ENCODE results near the gene AQP12A. TPM values are rescaled to one million over a fixed set of nuclear protein-coding genes. Genes with fewer than 3 reads are reported as not detected.

AQP12A gene
- total RNA-seq, 1 donor from 2014 or later, result not detected

DNA sequence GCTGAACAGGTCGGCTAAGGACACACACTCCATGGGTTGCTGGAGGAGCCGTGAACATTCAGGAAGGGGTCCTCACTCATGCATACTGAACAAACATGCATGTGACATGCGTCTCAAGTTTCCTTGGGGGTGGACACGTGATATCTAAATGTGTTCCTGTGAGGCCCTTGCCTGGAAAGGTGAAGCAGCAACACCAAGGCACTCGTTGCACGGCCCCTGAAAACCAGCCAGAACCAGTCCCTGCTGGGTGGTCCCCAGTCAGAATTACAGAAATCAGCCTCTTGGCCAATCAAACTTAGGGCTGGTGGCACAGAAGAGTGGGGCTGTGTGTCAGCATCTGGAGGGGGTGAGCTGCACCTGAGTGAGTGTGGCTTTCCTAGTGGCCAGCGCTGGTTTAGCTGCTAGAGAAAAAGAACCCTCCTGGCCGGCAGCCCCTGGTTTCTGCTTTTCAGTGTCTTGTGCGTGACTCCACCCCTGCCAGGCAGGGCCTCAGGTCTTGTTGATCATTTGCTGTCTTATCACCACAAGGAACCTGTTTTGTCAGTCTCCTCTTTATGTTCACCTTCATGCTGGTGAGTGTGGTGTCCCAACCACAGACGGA, 5.8 kb upstream of the AQP12A start:
- no peaks in the 10 kb centered on the region for H3K36me3 Mint-ChIP-seq (ENCODE audit: unreplicated experiment)
- no peaks in the 10 kb centered on the region for H3K9me3 Mint-ChIP-seq (ENCODE audit: unreplicated experiment)
- H3K27me3 Mint-ChIP-seq (ENCODE audit: unreplicated experiment), result peaks cover 9% of the 10 kb centered on the region
- DNase-seq (ENCODE audit: extremely low spot score, unreplicated experiment), result no peak
- no peak overlapping the region for H3K4me3 Mint-ChIP-seq (ENCODE audit: unreplicated experiment)
- no peak overlapping the region for H3K27ac Mint-ChIP-seq (ENCODE audit: unreplicated experiment)
- no peaks in the 10 kb centered on the region for H3K4me1 Mint-ChIP-seq (ENCODE audit: unreplicated experiment)
- TF ChIP-seq CTCF (IDR thresholded peaks at IDR 0.05), result no peak

GRCh38 chr2:240686460-240686859, 5.2 kb upstream of the AQP12A start:
- DNase-seq (ENCODE audit: extremely low spot score, unreplicated experiment), result no peak
- TF ChIP-seq CTCF (IDR thresholded peaks at IDR 0.05), result no peak
- no peaks in the 10 kb centered on the region for H3K4me1 Mint-ChIP-seq (ENCODE audit: unreplicated experiment)
- peaks cover 9% of the 10 kb centered on the region for H3K27me3 Mint-ChIP-seq (ENCODE audit: unreplicated experiment)
- H3K27ac Mint-ChIP-seq (ENCODE audit: unreplicated experiment), result no peak overlapping the region
- H3K9me3 Mint-ChIP-seq (ENCODE audit: unreplicated experiment), result no peaks in the 10 kb centered on the region
- H3K36me3 Mint-ChIP-seq (ENCODE audit: unreplicated experiment), result no peaks in the 10 kb centered on the region
- no peak overlapping the region for H3K4me3 Mint-ChIP-seq (ENCODE audit: unreplicated experiment)

- no peak for TF ChIP-seq CTCF (IDR thresholded peaks at IDR 0.05)
- Mint-ChIP-seq H3K36me3 (ENCODE audit: unreplicated experiment) (no peaks in the 10 kb centered on the region), H3K27ac (ENCODE audit: unreplicated experiment) (no peak overlapping the region), H3K4me3 (ENCODE audit: unreplicated experiment) (no peak overlapping the region), H3K4me1 (ENCODE audit: unreplicated experiment) (no peaks in the 10 kb centered on the region), H3K9me3 (ENCODE audit: unreplicated experiment) (no peaks in the 10 kb centered on the region), H3K27me3 (ENCODE audit: unreplicated experiment) (peaks cover 9% of the 10 kb centered on the region)
- no peak for DNase-seq (ENCODE audit: extremely low spot score, unreplicated experiment)
These were observed 4.5 kb upstream of the AQP12A start for GRCh38 chr2:240687045-240687740.

GRCh38 chr2:240687741-240688552, 3.7 kb upstream of the AQP12A start:
- Mint-ChIP-seq H3K27me3 (ENCODE audit: unreplicated experiment) (peaks cover 9% of the 10 kb centered on the region), H3K9me3 (ENCODE audit: unreplicated experiment) (no peaks in the 10 kb centered on the region), H3K4me1 (ENCODE audit: unreplicated experiment) (no peaks in the 10 kb centered on the region), H3K27ac (ENCODE audit: unreplicated experiment) (no peak overlapping the region), H3K36me3 (ENCODE audit: unreplicated experiment) (no peaks in the 10 kb centered on the region), H3K4me3 (ENCODE audit: unreplicated experiment) (no peak overlapping the region)
- TF ChIP-seq CTCF (IDR thresholded peaks at IDR 0.05), result no peak
- no peak for DNase-seq (ENCODE audit: extremely low spot score, unreplicated experiment)

DNA sequence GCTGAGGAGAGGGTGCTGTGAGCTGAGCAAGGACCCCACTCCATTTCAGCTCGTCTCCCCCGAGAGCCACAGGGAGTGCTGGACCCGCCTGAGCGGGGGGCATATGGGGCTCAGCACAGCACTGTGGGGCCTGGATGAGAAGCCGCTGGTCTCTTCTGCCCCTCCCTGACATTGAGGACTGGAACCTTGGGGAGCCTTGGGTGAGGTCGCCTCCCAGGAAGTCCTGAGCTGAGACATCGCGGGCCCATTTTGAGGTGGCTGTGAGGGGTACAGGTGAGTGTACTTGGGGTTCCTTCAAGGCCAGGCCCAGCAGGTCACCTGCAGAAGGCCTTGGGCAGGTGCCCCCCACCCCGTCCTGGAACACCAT, 3.1 kb upstream of the AQP12A start:
- H3K4me1 Mint-ChIP-seq (ENCODE audit: unreplicated experiment), result no peaks in the 10 kb centered on the region
- no peaks in the 10 kb centered on the region for H3K36me3 Mint-ChIP-seq (ENCODE audit: unreplicated experiment)
- peaks cover 9% of the 10 kb centered on the region for H3K27me3 Mint-ChIP-seq (ENCODE audit: unreplicated experiment)
- H3K4me3 Mint-ChIP-seq (ENCODE audit: unreplicated experiment), result no peak overlapping the region
- H3K9me3 Mint-ChIP-seq (ENCODE audit: unreplicated experiment), result no peaks in the 10 kb centered on the region
- H3K27ac Mint-ChIP-seq (ENCODE audit: unreplicated experiment), result no peak overlapping the region
- TF ChIP-seq CTCF (IDR thresholded peaks at IDR 0.05), result no peak
- peak; percentile 80 for DNase-seq (ENCODE audit: extremely low spot score, unreplicated experiment)
